SH-SY5Y (cell line): ENCODE measurements around the gene ANKRD22.

Source experiments
- GATA2 ChIP-seq: IDR thresholded peaks from 2 replicates; pipeline ENCODE4 v1.6.1; 2011; ENCODE audit warnings: mild to moderate bottlenecking, low read depth, low read length
- GATA3 ChIP-seq: IDR thresholded peaks from 2 replicates; pipeline ENCODE4 v1.6.1; 2011; ENCODE audit warnings: low read depth, mild to moderate bottlenecking, low read length, moderate library complexity

DNA sequence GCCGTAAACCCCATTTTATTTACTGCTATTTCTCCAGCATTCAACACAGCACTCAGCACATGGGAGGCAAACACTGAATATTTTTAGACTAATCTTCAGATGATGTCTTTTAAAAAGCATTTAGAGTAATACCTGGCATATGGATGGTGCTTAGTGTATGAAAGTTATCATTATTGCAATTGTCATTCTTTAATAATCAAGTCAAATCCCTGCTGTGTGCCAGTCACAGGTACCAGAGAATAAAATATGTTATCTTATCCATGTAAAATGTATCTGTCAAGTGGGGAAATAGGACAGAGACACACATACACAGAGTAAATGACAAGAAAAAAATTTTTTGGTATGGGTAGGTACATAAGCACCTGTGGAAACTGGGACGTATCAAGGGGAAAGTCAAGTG is 18.5 kb downstream of the ANKRD22 start:
- TF ChIP-seq GATA3 (no peak), GATA2 (no peak)
